SHP77 treated with DMSO at 0.1 percent for 48 hours (cell line): Measurements from ENCODE around the gene CDH15.

Experiments used
- DNase-seq: peaks from one replicate; lab custom pipeline; 2025; lab: John Stamatoyannopoulos, UW

Gene CDH15

GRCh38 chr16:89140981-89141883 is 30.3 kb upstream of the CDH15 start:
- no peak for DNase-seq

- DNase-seq: no peak
Measured at GRCh38 chr16:89141884-89142267, 29.7 kb upstream of the CDH15 start.

DNA sequence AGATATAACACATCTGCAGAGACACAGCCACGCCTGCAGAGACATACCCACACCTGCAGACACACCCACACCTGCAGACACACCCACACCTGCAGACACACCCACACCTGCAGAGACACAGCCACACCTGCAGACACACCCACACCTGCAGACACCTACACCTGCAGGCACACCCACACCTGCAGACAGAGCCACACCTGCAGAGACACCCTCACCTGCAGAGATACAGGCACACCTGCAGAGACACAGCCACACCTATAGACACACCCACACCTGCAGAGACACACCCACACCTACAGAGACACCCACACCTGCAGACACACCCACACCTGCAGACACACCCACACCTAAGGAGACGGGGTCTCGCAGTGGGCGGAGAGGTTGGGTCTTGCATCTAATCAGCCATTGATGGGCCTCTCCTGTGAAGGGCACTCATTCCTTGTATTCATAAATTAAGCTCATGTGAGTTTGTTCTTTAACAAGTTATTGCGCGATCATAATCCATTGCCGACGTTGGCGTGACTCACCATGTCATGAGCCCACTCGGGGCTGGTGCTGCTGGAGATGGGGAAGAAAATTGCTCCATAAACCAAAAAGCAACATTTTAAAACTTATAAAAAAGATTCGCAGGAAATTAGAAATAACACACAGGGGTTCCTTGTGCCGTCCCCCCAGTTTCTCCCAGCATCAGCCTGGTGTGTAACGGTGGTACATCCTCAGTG is 28.9 kb upstream of the CDH15 start:
- DNase-seq: no peak

GRCh38 chr16:89143201-89143741 is 28.3 kb upstream of the CDH15 start:
- DNase-seq: no peak

- DNase-seq: no peak
Measured at GRCh38 chr16:89143911-89144675, 27.5 kb upstream of the CDH15 start.

DNA sequence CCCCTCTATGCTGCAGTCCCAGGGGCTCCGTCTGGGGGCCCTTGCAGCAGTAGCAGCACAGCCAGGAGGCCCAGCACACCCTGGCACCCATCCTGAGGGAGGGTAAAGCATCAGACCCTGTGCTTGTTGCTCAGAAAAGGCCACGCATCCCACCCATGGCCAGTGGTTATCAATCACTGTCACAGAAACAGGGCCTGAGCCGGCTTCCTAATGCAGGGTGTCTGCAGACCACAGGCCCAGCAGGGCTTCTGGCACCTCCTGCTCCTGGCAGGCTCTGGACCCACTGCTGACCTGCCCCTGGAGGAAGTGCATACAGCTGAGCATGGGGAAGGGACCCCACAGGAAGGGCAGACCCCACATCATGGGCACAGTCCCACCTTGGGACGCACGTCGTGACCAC is 26.9 kb upstream of the CDH15 start:
- no peak for DNase-seq

DNA sequence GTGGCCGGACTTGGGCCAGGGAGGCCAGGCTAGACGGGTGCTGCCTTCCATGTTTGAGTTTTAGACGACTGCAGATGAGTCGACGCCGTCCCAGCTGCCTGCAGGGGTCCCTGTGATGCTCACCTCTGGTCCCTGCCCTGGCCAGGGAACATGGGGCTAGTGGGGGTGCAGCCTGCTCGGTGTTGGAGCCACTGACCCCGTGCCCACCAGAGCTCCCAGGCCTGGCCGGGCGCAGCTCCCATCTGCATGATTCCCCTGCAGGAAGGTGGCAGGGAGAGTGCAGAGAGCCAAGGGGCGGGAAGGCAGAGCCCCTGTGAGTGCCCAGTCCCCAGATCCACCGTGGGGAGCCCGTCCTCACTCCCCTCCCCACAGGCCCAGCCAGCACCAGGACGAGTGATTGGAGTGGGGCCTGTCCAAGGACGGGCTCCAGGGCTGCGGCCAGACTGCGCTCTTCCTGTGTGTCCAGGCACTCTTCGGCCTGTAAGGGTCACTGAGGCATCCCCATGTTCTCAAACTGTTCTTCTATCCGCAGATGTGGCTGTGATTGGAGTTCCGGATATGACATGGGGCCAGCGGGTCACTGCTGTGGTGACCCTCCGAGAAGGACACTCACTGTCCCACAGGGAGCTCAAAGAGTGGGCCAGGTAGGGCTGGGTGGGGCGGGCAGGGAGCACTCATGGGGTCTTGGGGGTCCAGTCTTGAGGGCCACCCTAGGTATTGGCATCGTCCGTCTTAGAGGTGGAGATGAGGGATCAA is 26.0 kb upstream of the CDH15 start:
- no peak for DNase-seq

DNA sequence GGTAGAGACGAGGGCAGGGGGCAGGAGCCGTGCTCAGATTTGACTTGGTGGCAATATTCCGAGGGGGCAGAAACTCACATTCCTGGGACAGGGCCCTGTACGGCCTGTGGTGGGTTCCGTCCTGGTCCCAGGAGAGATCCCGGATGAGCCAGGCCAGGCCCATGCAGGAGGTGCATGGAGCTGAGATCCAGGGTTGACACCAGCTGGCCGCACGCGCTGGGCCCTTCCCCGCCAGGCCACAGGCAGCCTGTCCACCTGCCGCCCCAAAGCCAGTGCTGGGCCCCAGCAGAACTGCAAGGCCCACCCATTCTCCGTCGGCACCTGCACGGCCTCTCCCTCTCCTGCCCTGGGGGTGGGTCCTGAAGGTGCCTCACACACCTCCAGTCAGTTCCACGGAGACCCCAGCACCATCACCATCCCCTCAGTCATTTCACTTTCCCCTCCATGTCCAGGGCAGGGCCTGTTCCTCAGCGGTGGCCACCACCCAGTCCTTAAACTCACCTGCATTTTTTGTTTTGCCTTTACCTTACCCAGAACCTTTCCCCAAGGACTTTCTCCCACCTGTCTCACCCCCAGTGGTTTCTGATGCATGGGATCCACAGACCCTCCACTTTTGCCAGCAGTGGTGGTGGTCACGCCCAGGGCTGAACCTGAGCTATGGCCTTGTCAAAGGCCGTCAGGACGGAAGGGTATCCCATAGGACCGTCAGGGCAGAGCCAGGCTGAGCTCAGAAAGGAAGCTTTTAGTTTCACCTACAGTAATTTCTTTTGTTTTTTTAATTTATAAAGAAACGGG is 25.1 kb upstream of the CDH15 start:
- DNase-seq: no peak

DNA sequence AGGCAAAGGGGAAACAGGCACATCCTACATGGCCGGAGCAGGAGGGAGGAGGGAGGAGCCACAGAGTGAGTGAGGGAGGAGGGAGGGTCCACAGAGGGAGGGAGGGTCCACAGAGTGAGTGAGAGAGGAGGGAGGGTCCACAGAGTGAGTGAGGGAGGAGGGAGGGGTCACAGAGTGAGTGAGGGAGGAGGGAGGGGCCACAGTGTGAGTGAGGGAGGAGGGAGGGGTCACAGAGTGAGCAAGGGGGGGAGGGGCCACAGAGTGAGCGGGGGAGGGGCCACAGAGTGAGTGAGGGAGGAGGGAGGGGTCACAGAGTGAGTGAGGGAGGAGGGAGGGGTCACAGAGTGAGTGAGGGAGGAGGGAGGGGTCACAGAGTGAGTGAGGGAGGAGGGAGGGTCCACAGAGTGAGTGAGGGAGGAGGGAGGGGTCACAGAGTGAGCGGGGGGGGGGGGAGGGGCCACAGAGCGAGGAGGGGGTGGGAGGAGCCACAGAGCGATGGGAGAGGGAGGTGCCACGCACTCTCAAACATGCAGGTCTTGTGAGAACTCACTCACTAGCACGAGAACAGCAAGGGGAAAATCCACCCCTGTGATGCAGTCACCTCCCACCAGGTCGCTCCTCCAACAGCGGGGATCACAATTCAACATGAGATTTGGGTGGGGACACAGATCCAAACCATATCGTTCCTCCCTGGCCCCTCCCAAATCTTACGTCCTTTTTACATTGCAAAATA is 24.3 kb upstream of the CDH15 start:
- no peak for DNase-seq

- no peak for DNase-seq
Measured at GRCh38 chr16:89149386-89149785, 22.2 kb upstream of the CDH15 start.

DNA sequence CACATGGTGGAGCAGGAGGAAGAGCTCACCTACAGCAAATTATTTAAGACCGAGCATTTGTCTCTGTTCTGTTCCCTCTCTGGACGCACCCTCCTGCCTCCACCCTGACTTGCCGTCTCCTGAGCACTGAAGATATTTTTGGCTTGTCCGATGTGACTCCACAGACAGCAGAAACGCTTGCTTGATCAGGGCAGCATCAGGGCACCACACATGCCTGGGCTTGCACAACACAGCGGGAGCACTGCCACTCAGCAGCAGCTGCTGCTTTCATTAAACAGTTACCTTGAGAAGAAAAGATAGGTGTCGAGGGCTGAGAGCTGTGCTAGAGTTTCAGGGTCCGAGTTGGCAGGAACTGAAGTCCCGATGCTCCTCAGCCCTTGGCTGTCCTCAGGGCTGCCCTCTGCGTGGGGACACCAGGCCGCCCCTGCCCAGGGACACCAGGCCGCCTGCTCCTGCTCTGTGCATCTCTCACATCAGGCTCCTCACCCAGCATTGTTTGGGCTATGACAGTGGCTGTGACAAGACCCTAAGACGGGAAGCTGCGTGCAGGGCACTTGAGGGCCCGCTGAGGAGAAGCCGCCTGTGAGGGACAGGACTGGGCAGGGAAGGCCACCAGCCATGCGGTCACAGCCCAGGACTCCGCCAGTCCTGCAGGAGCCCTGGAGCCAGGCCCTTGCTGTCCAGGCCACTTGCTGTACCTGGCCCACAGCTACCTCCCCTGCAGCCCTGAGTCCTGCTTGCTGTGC is 21.3 kb upstream of the CDH15 start:
- peak; percentile 25 for DNase-seq

DNA sequence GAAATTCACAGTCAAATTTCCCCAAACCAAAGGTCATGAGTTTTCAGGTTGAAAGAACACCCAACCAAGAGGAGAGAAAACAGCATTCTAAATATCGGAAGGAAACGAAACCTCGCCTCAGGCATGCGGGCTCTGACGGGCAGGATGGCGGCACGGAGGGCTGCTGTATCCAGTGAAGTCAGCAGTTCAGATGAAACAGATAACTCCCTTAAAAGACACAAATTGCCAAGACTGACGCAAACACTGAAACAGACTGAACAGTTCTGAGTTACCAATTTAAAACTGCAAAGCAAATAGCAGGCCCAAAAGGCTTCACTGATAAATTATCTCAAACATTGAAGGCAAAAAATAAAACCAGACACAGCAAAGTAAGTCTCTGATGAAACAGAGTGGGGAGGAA is 20.6 kb upstream of the CDH15 start:
- DNase-seq: no peak

GRCh38 chr16:89152831-89153700 is 18.5 kb upstream of the CDH15 start:
- DNase-seq: no peak

- no peak for DNase-seq
Measured at GRCh38 chr16:89153848-89154271, 17.7 kb upstream of the CDH15 start.

GRCh38 chr16:89154390-89155183 is 17.0 kb upstream of the CDH15 start:
- no peak for DNase-seq

DNA sequence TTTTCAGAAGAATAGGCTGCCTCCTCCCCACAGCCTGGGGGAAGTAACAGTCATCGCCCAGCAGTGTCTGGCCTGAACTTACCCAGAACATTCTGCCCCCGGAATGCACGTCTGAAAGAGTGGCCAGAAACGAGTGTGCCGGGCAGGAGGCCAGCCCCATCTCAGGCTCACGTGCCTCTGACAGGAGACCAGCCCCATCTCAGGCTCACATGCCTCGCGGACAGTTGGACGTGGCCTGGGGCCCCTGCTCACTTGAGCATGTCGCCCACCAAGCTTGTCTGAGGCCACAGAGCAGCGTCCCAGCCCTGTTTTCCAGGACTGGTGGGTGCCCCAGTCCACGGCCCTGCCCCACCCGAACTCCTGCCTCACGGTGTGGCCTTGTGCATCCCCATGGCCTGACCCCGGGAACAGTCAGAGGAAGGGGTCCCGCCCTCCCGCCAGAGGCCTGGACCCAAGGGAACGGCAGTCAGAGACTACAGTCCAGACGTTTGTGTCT is 16.3 kb upstream of the CDH15 start:
- DNase-seq: no peak
